ENCODE results near the gene SV2C.

The SV2C gene

GRCh38 chr5:76204191-76204590, 121.0 kb downstream of the SV2C start:
- no peaks in the 10 kb centered on the region for H3K79me2 ChIP-seq (ENCODE audit: control insufficient read depth, insufficient read depth, low read length, unreplicated experiment)
- no peaks in the 10 kb centered on the region for H3K36me3 ChIP-seq (ENCODE audit: insufficient read depth, low read length)
- no peak overlapping the region for H2AFZ ChIP-seq (ENCODE audit: low read length, unreplicated experiment)
- no peaks in the 10 kb centered on the region for H3K4me1 ChIP-seq (ENCODE audit: control insufficient read depth, insufficient read depth, low read length, unreplicated experiment)
- H3K27me3 ChIP-seq (ENCODE audit: insufficient read depth, low read length): no peaks in the 10 kb centered on the region
- no peak overlapping the region for H3K27ac ChIP-seq (ENCODE audit: low read depth, low read length)
- H3K4me3 ChIP-seq (ENCODE audit: low read depth, low read length): no peak overlapping the region

- no peaks in the 10 kb centered on the region for H3K27me3 ChIP-seq (ENCODE audit: insufficient read depth, low read length)
- no peaks in the 10 kb centered on the region for H3K36me3 ChIP-seq (ENCODE audit: insufficient read depth, low read length)
- no peaks in the 10 kb centered on the region for H3K4me1 ChIP-seq (ENCODE audit: control insufficient read depth, insufficient read depth, low read length, unreplicated experiment)
- no peaks in the 10 kb centered on the region for H3K79me2 ChIP-seq (ENCODE audit: control insufficient read depth, insufficient read depth, low read length, unreplicated experiment)
- no peak overlapping the region for H2AFZ ChIP-seq (ENCODE audit: low read length, unreplicated experiment)
- H3K4me3 ChIP-seq (ENCODE audit: low read depth, low read length): no peak overlapping the region
- H3K27ac ChIP-seq (ENCODE audit: low read depth, low read length): no peak overlapping the region
Observed at GRCh38 chr5:76204713-76205112, 121.5 kb downstream of the SV2C start.

GRCh38 chr5:76207120-76207519, 123.9 kb downstream of the SV2C start:
- no peaks in the 10 kb centered on the region for H3K27me3 ChIP-seq (ENCODE audit: insufficient read depth, low read length)
- H3K79me2 ChIP-seq (ENCODE audit: control insufficient read depth, insufficient read depth, low read length, unreplicated experiment): no peaks in the 10 kb centered on the region
- H3K27ac ChIP-seq (ENCODE audit: low read depth, low read length): no peak overlapping the region
- no peak overlapping the region for H3K4me3 ChIP-seq (ENCODE audit: low read depth, low read length)
- H3K4me1 ChIP-seq (ENCODE audit: control insufficient read depth, insufficient read depth, low read length, unreplicated experiment): no peaks in the 10 kb centered on the region
- H2AFZ ChIP-seq (ENCODE audit: low read length, unreplicated experiment): no peak overlapping the region
- H3K36me3 ChIP-seq (ENCODE audit: insufficient read depth, low read length): no peaks in the 10 kb centered on the region

GRCh38 chr5:76209297-76209696, 126.1 kb downstream of the SV2C start:
- Histone ChIP-seq H3K36me3 (ENCODE audit: insufficient read depth, low read length) (no peaks in the 10 kb centered on the region), H3K27me3 (ENCODE audit: insufficient read depth, low read length) (no peaks in the 10 kb centered on the region), H3K4me1 (ENCODE audit: control insufficient read depth, insufficient read depth, low read length, unreplicated experiment) (no peaks in the 10 kb centered on the region), H3K79me2 (ENCODE audit: control insufficient read depth, insufficient read depth, low read length, unreplicated experiment) (no peaks in the 10 kb centered on the region), H3K4me3 (ENCODE audit: low read depth, low read length) (no peak overlapping the region), H3K27ac (ENCODE audit: low read depth, low read length) (no peak overlapping the region), H2AFZ (ENCODE audit: low read length, unreplicated experiment) (no peak overlapping the region)

- H3K4me1 ChIP-seq (ENCODE audit: control insufficient read depth, insufficient read depth, low read length, unreplicated experiment): no peaks in the 10 kb centered on the region
- H3K4me3 ChIP-seq (ENCODE audit: low read depth, low read length): no peak overlapping the region
- H3K27ac ChIP-seq (ENCODE audit: low read depth, low read length): no peak overlapping the region
- no peaks in the 10 kb centered on the region for H3K79me2 ChIP-seq (ENCODE audit: control insufficient read depth, insufficient read depth, low read length, unreplicated experiment)
- no peak overlapping the region for H2AFZ ChIP-seq (ENCODE audit: low read length, unreplicated experiment)
- no peaks in the 10 kb centered on the region for H3K36me3 ChIP-seq (ENCODE audit: insufficient read depth, low read length)
- H3K27me3 ChIP-seq (ENCODE audit: insufficient read depth, low read length): no peaks in the 10 kb centered on the region
Observed at GRCh38 chr5:76210946-76211345, 127.8 kb downstream of the SV2C start.

- no peaks in the 10 kb centered on the region for H3K79me2 ChIP-seq (ENCODE audit: control insufficient read depth, insufficient read depth, low read length, unreplicated experiment)
Observed at GRCh38 chr5:76213858-76214257, 130.7 kb downstream of the SV2C start.

GRCh38 chr5:76216748-76217147, 133.6 kb downstream of the SV2C start:
- Histone ChIP-seq H3K36me3 (ENCODE audit: insufficient read depth, low read length) (no peaks in the 10 kb centered on the region), H3K27me3 (ENCODE audit: insufficient read depth, low read length) (no peaks in the 10 kb centered on the region), H3K4me3 (ENCODE audit: low read depth, low read length) (no peak overlapping the region), H3K27ac (ENCODE audit: low read depth, low read length) (no peak overlapping the region), H3K4me1 (ENCODE audit: control insufficient read depth, insufficient read depth, low read length, unreplicated experiment) (no peaks in the 10 kb centered on the region), H2AFZ (ENCODE audit: low read length, unreplicated experiment) (no peak overlapping the region), H3K79me2 (ENCODE audit: control insufficient read depth, insufficient read depth, low read length, unreplicated experiment) (no peaks in the 10 kb centered on the region)

More at GRCh38 chr5:76213858-76214257, 130.7 kb downstream of the SV2C start:
- H3K4me1 ChIP-seq (ENCODE audit: control insufficient read depth, insufficient read depth, low read length, unreplicated experiment): no peaks in the 10 kb centered on the region
- H3K27ac ChIP-seq (ENCODE audit: low read depth, low read length): no peak overlapping the region
- H2AFZ ChIP-seq (ENCODE audit: low read length, unreplicated experiment): no peak overlapping the region
- no peak overlapping the region for H3K4me3 ChIP-seq (ENCODE audit: low read depth, low read length)
- H3K27me3 ChIP-seq (ENCODE audit: insufficient read depth, low read length): no peaks in the 10 kb centered on the region
- no peaks in the 10 kb centered on the region for H3K36me3 ChIP-seq (ENCODE audit: insufficient read depth, low read length)

GRCh38 chr5:76219636-76220035, 136.5 kb downstream of the SV2C start:
- H2AFZ ChIP-seq (ENCODE audit: low read length, unreplicated experiment): no peak overlapping the region
- no peaks in the 10 kb centered on the region for H3K4me1 ChIP-seq (ENCODE audit: control insufficient read depth, insufficient read depth, low read length, unreplicated experiment)
- H3K27ac ChIP-seq (ENCODE audit: low read depth, low read length): no peak overlapping the region
- no peaks in the 10 kb centered on the region for H3K36me3 ChIP-seq (ENCODE audit: insufficient read depth, low read length)
- H3K27me3 ChIP-seq (ENCODE audit: insufficient read depth, low read length): no peaks in the 10 kb centered on the region
- H3K4me3 ChIP-seq (ENCODE audit: low read depth, low read length): no peak overlapping the region
- H3K79me2 ChIP-seq (ENCODE audit: control insufficient read depth, insufficient read depth, low read length, unreplicated experiment): no peaks in the 10 kb centered on the region

GRCh38 chr5:76221311-76221710, 138.1 kb downstream of the SV2C start:
- Histone ChIP-seq H3K4me3 (ENCODE audit: low read depth, low read length) (no peak overlapping the region), H3K79me2 (ENCODE audit: control insufficient read depth, insufficient read depth, low read length, unreplicated experiment) (no peaks in the 10 kb centered on the region), H3K4me1 (ENCODE audit: control insufficient read depth, insufficient read depth, low read length, unreplicated experiment) (no peaks in the 10 kb centered on the region), H2AFZ (ENCODE audit: low read length, unreplicated experiment) (no peak overlapping the region), H3K27me3 (ENCODE audit: insufficient read depth, low read length) (no peaks in the 10 kb centered on the region), H3K36me3 (ENCODE audit: insufficient read depth, low read length) (no peaks in the 10 kb centered on the region), H3K27ac (ENCODE audit: low read depth, low read length) (no peak overlapping the region)

- Histone ChIP-seq H3K36me3 (ENCODE audit: insufficient read depth, low read length) (no peaks in the 10 kb centered on the region), H2AFZ (ENCODE audit: low read length, unreplicated experiment) (no peak overlapping the region), H3K27me3 (ENCODE audit: insufficient read depth, low read length) (no peaks in the 10 kb centered on the region), H3K4me1 (ENCODE audit: control insufficient read depth, insufficient read depth, low read length, unreplicated experiment) (no peaks in the 10 kb centered on the region), H3K27ac (ENCODE audit: low read depth, low read length) (no peak overlapping the region), H3K79me2 (ENCODE audit: control insufficient read depth, insufficient read depth, low read length, unreplicated experiment) (no peaks in the 10 kb centered on the region), H3K4me3 (ENCODE audit: low read depth, low read length) (no peak overlapping the region)
Observed at GRCh38 chr5:76222318-76222717, 139.1 kb downstream of the SV2C start.

GRCh38 chr5:76223696-76224095, 140.5 kb downstream of the SV2C start:
- Histone ChIP-seq H3K36me3 (ENCODE audit: insufficient read depth, low read length) (no peaks in the 10 kb centered on the region), H3K4me1 (ENCODE audit: control insufficient read depth, insufficient read depth, low read length, unreplicated experiment) (no peaks in the 10 kb centered on the region), H3K4me3 (ENCODE audit: low read depth, low read length) (no peak overlapping the region), H3K27me3 (ENCODE audit: insufficient read depth, low read length) (no peaks in the 10 kb centered on the region), H2AFZ (ENCODE audit: low read length, unreplicated experiment) (no peak overlapping the region), H3K79me2 (ENCODE audit: control insufficient read depth, insufficient read depth, low read length, unreplicated experiment) (no peaks in the 10 kb centered on the region), H3K27ac (ENCODE audit: low read depth, low read length) (no peak overlapping the region)
